Skeletal muscle tissue (tissue), 4 donors: ENCODE data around the gene SLC51B. TPM values are rescaled to one million over a fixed set of nuclear protein-coding genes. Genes with fewer than 3 reads are reported as not detected.

ENCODE experiments used
- H3K27ac ChIP-seq: one replicate; pipeline ENCODE4 v1.7.0; 2013; ENCODE audit warnings: mild to moderate bottlenecking, low read depth, low read length, inconsistent platforms
- H3K27me3 ChIP-seq, 3 donors: one replicate each; pipeline ENCODE4 v1.7.0; 2013; ENCODE audit warnings: low read length in 3 of 3; ENCODE audit not compliant: control insufficient read depth in 3 of 3, insufficient read depth in 3 of 3
- H3K36me3 ChIP-seq, 3 donors: one replicate each; pipeline ENCODE4 v1.7.0; 2013; ENCODE audit warnings: low read length in 3 of 3; ENCODE audit not compliant: control insufficient read depth in 3 of 3, insufficient read depth in 3 of 3
- H3K4me1 ChIP-seq, 3 donors: one replicate each; pipeline ENCODE4 v1.7.0; 2013; ENCODE audit warnings: low read length in 3 of 3, mild to moderate bottlenecking in 3 of 3; ENCODE audit not compliant: control insufficient read depth in 3 of 3, insufficient read depth in 3 of 3
- H3K4me3 ChIP-seq, 3 donors: one replicate each; pipeline ENCODE4 v1.7.0; 2013; ENCODE audit warnings: low read length in 3 of 3
- H3K9ac ChIP-seq, 3 donors: one replicate each; pipeline ENCODE4 v1.7.0; 2013; ENCODE audit warnings: low read length in 3 of 3, mild to moderate bottlenecking in 3 of 3, moderate library complexity in 2 of 3, low read depth in 1 of 3
- H3K9me3 ChIP-seq, 3 donors: one replicate each; pipeline ENCODE4 v1.7.0; 2013; ENCODE audit warnings: low read length in 3 of 3; ENCODE audit not compliant: control insufficient read depth in 3 of 3
- total RNA-seq: library from RNA; depleted of rRNA; stranded (reverse); fragments of >200 nt; gene quantifications from one replicate; pipeline ENCODE4 v1.2.3, GENCODE V29; 2014
- donor health status: Osteomylitis.

Gene SLC51B
- total RNA-seq, 1 donor from 2014 or later: 0.52 TPM

DNA sequence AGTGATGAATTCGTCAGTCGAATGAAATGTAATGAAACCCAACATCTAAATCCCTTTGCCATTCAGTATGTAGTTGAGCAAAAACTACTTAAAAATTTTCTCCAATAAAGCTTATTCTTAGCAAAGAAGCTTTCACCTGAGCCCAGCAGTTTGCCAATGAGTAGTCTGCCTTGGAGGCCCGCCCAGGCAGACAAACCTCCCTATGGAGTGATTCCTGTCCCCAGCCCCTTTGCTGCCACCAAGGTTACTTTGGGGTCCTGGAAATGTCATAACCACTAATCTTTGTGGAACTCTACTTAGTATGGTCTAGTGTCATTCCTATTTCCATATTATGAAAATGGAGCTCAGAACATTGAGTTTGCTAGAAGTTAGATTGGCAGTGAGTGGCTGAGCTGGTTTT lies 57.7 kb downstream of the SLC51B start:
- H3K27ac ChIP-seq: no peak overlapping the region
- H3K27me3 ChIP-seq: no peaks in the 10 kb centered on the region
- peaks cover 0 to 6% (median 2%) of the 10 kb centered on the region in 3 donors for H3K4me1 ChIP-seq
- H3K36me3 ChIP-seq: peaks cover 31 to 43% (median 36%) of the 10 kb centered on the region in 3 donors
- no peak overlapping the region for H3K9ac ChIP-seq
- no peak overlapping the region for H3K4me3 ChIP-seq
- H3K9me3 ChIP-seq: no peaks in the 10 kb centered on the region

Other genes with a start within 250 kb of the SLC51B start
- gene PIF1, start 219.7 kb upstream of the SLC51B start, total RNA-seq: 2.1 TPM
- 16.7 TPM for gene PLEKHO2, start 203.5 kb upstream of the SLC51B start, total RNA-seq
- gene ANKDD1A, start 133.5 kb upstream of the SLC51B start, total RNA-seq: 2.6 TPM
- gene SPG21, start 55.5 kb upstream of the SLC51B start, total RNA-seq: 76.2 TPM
- gene MTFMT, start 15.7 kb upstream of the SLC51B start, total RNA-seq: 6.8 TPM
- 15.1 TPM for gene RASL12, start 22.6 kb downstream of the SLC51B start, total RNA-seq
- gene KBTBD13, start 31.4 kb downstream of the SLC51B start, total RNA-seq: 1.6 TPM
- 2.1 TPM for gene UBAP1L, start 69.8 kb downstream of the SLC51B start, total RNA-seq
- 11.5 TPM for gene PDCD7, start 88.4 kb downstream of the SLC51B start, total RNA-seq
- gene CLPX, start 140.0 kb downstream of the SLC51B start, total RNA-seq: 42.3 TPM
- gene CILP, start 166.1 kb downstream of the SLC51B start, total RNA-seq: 38.1 TPM
- gene PARP16, start 241.5 kb downstream of the SLC51B start, total RNA-seq: 7.3 TPM